ENCODE results near the gene GABPB1.
"Not testable (repeated sequence)": the region's sequence is repeated elsewhere in the genome, so short reads cannot be mapped to it uniquely, and the experiment has no call there.

GABPB1 gene

GRCh38 chr15:50354838-50355618 is at the start of gene GABPB1:
GABPB1 (minus strand) TSS chr15:50355198; CDS start chr15:50309798, 45,400 bp downstream.
- peak; percentile 74 to 80 for DNase-seq (ENCODE audit: extremely low read depth in 1 of 2, low read depth in 1 of 2)

- DNase-seq (ENCODE audit: extremely low read depth in 1 of 2, low read depth in 1 of 2) = not testable (repeated sequence)
These were observed 36.6 kb upstream of the GABPB1 start for GRCh38 chr15:50391561-50391960.

GRCh38 chr15:50390554-50391264 is 35.7 kb upstream of the GABPB1 start:
- DNase-seq (ENCODE audit: extremely low read depth in 1 of 2, low read depth in 1 of 2) = no peak

- DNase-seq (ENCODE audit: extremely low read depth in 1 of 2, low read depth in 1 of 2) = not testable (repeated sequence)
These were observed 27.4 kb upstream of the GABPB1 start for GRCh38 chr15:50382408-50382807.

GRCh38 chr15:50381438-50381837 is 26.4 kb upstream of the GABPB1 start:
- DNase-seq (ENCODE audit: extremely low read depth in 1 of 2, low read depth in 1 of 2) = no peak

- DNase-seq (ENCODE audit: extremely low read depth in 1 of 2, low read depth in 1 of 2) = no peak
These were observed 25.1 kb upstream of the GABPB1 start for GRCh38 chr15:50380089-50380488.

GRCh38 chr15:50379413-50379812 is 24.4 kb upstream of the GABPB1 start:
- DNase-seq (ENCODE audit: extremely low read depth in 1 of 2, low read depth in 1 of 2) = not testable (repeated sequence)

GRCh38 chr15:50378776-50379175 is 23.8 kb upstream of the GABPB1 start:
- no peak for DNase-seq (ENCODE audit: extremely low read depth in 1 of 2, low read depth in 1 of 2)

GRCh38 chr15:50377867-50378751 is 23.1 kb upstream of the GABPB1 start:
- DNase-seq (ENCODE audit: extremely low read depth in 1 of 2, low read depth in 1 of 2) = no peak

- not testable (repeated sequence) for DNase-seq (ENCODE audit: extremely low read depth in 1 of 2, low read depth in 1 of 2)
These were observed 14.6 kb upstream of the GABPB1 start for GRCh38 chr15:50369564-50369963.

GRCh38 chr15:50365971-50366370 is 11.0 kb upstream of the GABPB1 start:
- no peak for DNase-seq (ENCODE audit: extremely low read depth in 1 of 2, low read depth in 1 of 2)

GRCh38 chr15:50365570-50365969 is 10.6 kb upstream of the GABPB1 start:
- no peak for DNase-seq (ENCODE audit: extremely low read depth in 1 of 2, low read depth in 1 of 2)

- no peak for DNase-seq (ENCODE audit: extremely low read depth in 1 of 2, low read depth in 1 of 2)
These were observed 8.6 kb upstream of the GABPB1 start for GRCh38 chr15:50363612-50364011.

GRCh38 chr15:50361756-50362155 is 6.8 kb upstream of the GABPB1 start:
- DNase-seq (ENCODE audit: extremely low read depth in 1 of 2, low read depth in 1 of 2) = no peak

- peak in 1 of 2 donors; percentile 9 for DNase-seq (ENCODE audit: extremely low read depth in 1 of 2, low read depth in 1 of 2)
These were observed 3.8 kb upstream of the GABPB1 start for GRCh38 chr15:50358845-50359244.

- no peak for DNase-seq (ENCODE audit: extremely low read depth in 1 of 2, low read depth in 1 of 2)
These were observed 982 bp upstream of the GABPB1 start for GRCh38 chr15:50355980-50356379.

- DNase-seq (ENCODE audit: extremely low read depth in 1 of 2, low read depth in 1 of 2) = no peak
These were observed 564 bp upstream of the GABPB1 start for GRCh38 chr15:50355619-50355905.

GRCh38 chr15:50353975-50354837 is 792 bp downstream of the GABPB1 start:
- peak; percentile 15 to 50 for DNase-seq (ENCODE audit: extremely low read depth in 1 of 2, low read depth in 1 of 2)

- no peak for DNase-seq (ENCODE audit: extremely low read depth in 1 of 2, low read depth in 1 of 2)
These were observed 1.6 kb downstream of the GABPB1 start for GRCh38 chr15:50353251-50353974.

GRCh38 chr15:50350621-50351020 is 4.4 kb downstream of the GABPB1 start:
- DNase-seq (ENCODE audit: extremely low read depth in 1 of 2, low read depth in 1 of 2) = no peak

All from stimulated activated CD8-positive, alpha-beta memory T cell treated with anti-CD3 and anti-CD28 coated beads, Interleukin-7, amount 100 ng/mL, for 48 hours (primary cell).